ENCODE measurements around the gene COTL1. TPM values are rescaled to one million over a fixed set of nuclear protein-coding genes. Genes with fewer than 3 reads are reported as not detected.

COTL1 gene
- polyA plus RNA-seq, 2 of the 4 experiments (the other 2 are of a cell fraction) = 89.7 to 372 TPM

GRCh38 chr16:84575914-84576313 is 42.0 kb downstream of the COTL1 start:
- WGBS (ENCODE audit: missing lambda C conversion rate) = 76% methylated on average over 7 of the region's 7 CpGs
- POLR2A ChIA-PET = no interaction called here
- FAIRE-seq = no peak

GRCh38 chr16:84574191-84574590 is 43.7 kb downstream of the COTL1 start:
- H3K9me3 ChIP-seq = peaks cover 13% of the 10 kb centered on the region
- no peaks in the 10 kb centered on the region for H3K4me1 ChIP-seq
- FAIRE-seq (no peak), ATAC-seq (no peak), DNase-seq (ENCODE audit: low read depth in 1 of 2, low spot score in 1 of 2) (no peak)
- TF ChIP-seq USF2 (IDR thresholded peaks at IDR 0.05) = no peak
- TF ChIP-seq PBX3 (IDR thresholded peaks at IDR 0.05) = no peak
- TF ChIP-seq TFCP2L1 (CRISPR knock-in tag; IDR thresholded peaks at IDR 0.05) = no peak
- no peak for TF ChIP-seq NPAS2 (CRISPR knock-in tag; IDR thresholded peaks at IDR 0.05; ENCODE audit: borderline replicate concordance)
- no peak for TF ChIP-seq ZFP36 (IDR thresholded peaks at IDR 0.05; ENCODE audit: borderline replicate concordance, partially characterized antibody)
- TF ChIP-seq EP300 (IDR thresholded peaks at IDR 0.05) = no peak
- TF ChIP-seq GATA3 (IDR thresholded peaks at IDR 0.05; ENCODE audit: borderline replicate concordance) = no peak
- no peak for TF ChIP-seq CTCF (IDR thresholded peaks at IDR 0.05)
- no peak for TF ChIP-seq RARB (CRISPR knock-in tag; IDR thresholded peaks at IDR 0.05)
- no peak for TF ChIP-seq CEBPB (IDR thresholded peaks at IDR 0.05)
- no peak for TF ChIP-seq RCOR1 (IDR thresholded peaks at IDR 0.05; ENCODE audit: low read depth, low read length)
- no peak overlapping the region for H3K4me2 ChIP-seq
- ChIA-PET CTCF (interaction anchor here (1.0 to 2.6 kb wide), 4 partner anchors 10 to 68 kb away, joined by 3 to 7 read pairs (median 4); no protein-coding TSS in a partner anchor), POLR2A (no interaction called here)
- H3K4me3 ChIP-seq = no peak overlapping the region
- H3K27ac ChIP-seq = no peak overlapping the region
- WGBS (ENCODE audit: missing lambda C conversion rate) = 86% methylated on average over 12 of the region's 12 CpGs

More at GRCh38 chr16:84575914-84576313, 42.0 kb downstream of the COTL1 start:
- H3K4me2 ChIP-seq = no peak overlapping the region
- no peak for ATAC-seq
- H3K4me3 ChIP-seq = no peak overlapping the region
- H3K9me3 ChIP-seq = peaks cover 4% of the 10 kb centered on the region
- no peaks in the 10 kb centered on the region for H3K4me1 ChIP-seq
- no peak for DNase-seq (ENCODE audit: low read depth in 1 of 2, low spot score in 1 of 2)
- no peak for TF ChIP-seq PBX3 (IDR thresholded peaks at IDR 0.05)
- no peak for TF ChIP-seq RNF2 (IDR thresholded peaks at IDR 0.05; ENCODE audit: borderline replicate concordance, low read depth)
- no peak for TF ChIP-seq USF2 (IDR thresholded peaks at IDR 0.05)
- TF ChIP-seq CBX2 (IDR thresholded peaks at IDR 0.05; ENCODE audit: borderline replicate concordance, low read depth) = no peak
- TF ChIP-seq RARB (CRISPR knock-in tag; IDR thresholded peaks at IDR 0.05) = no peak
- no peak for TF ChIP-seq SMC3 (IDR thresholded peaks at IDR 0.05)
- no peak overlapping the region for H3K27ac ChIP-seq
- CTCF ChIA-PET = interaction anchor here (0.7 to 2.6 kb wide), 4 partner anchors 47 to 163 kb away, joined by 3 to 9 read pairs (median 6); no protein-coding TSS in a partner anchor

GRCh38 chr16:84572096-84572495 is 45.8 kb downstream of the COTL1 start:
- H3K27ac ChIP-seq = no peak overlapping the region
- peaks cover 13% of the 10 kb centered on the region for H3K9me3 ChIP-seq
- H3K4me2 ChIP-seq = no peak overlapping the region
- CTCF ChIA-PET = no interaction called here
- 91% methylated on average over 4 of the region's 5 CpGs for WGBS (ENCODE audit: missing lambda C conversion rate)
- H3K4me1 ChIP-seq = no peaks in the 10 kb centered on the region
- FAIRE-seq = no peak
- POLR2A ChIA-PET = no interaction called here
- H3K4me3 ChIP-seq = no peak overlapping the region
- DNase-seq (ENCODE audit: low read depth in 1 of 2, low spot score in 1 of 2) = no peak
- ATAC-seq = no peak
- TF ChIP-seq SREBF2 (IDR thresholded peaks at IDR 0.05) (no peak), CTCF (IDR thresholded peaks at IDR 0.05) (no peak), SMC3 (IDR thresholded peaks at IDR 0.05) (no peak), JUNB (IDR thresholded peaks at IDR 0.05) (no peak), ZNF302 (CRISPR knock-in tag; IDR thresholded peaks at IDR 0.05) (no peak), HOXA7 (CRISPR knock-in tag; IDR thresholded peaks at IDR 0.05) (no peak), USF2 (IDR thresholded peaks at IDR 0.05) (no peak), MYC (IDR thresholded peaks at IDR 0.05; ENCODE audit: borderline replicate concordance, low read length) (no peak)

All from A549 (cell line).